22Rv1 (cell line): ENCODE data around the gene IGSF21.

Experiments used
- H3K27ac ChIP-seq: fragments of 450-650 bp; 2 replicates; pipeline ENCODE4 v1.5.1; 2017
- ZFX ChIP-seq: fragments of 450-650 bp; IDR thresholded peaks from 2 replicates; pipeline ENCODE4 v1.6.1; 2017; ENCODE audit warnings: antibody characterized with exemption, borderline replicate concordance
- TF ChIP-seq, protein P1 (sequence below): fragments of 450-650 bp; IDR thresholded peaks from 2 replicates; pipeline ENCODE4 v1.5.1; 2017; ENCODE audit warnings: mild to moderate bottlenecking

IGSF21 gene

DNA sequence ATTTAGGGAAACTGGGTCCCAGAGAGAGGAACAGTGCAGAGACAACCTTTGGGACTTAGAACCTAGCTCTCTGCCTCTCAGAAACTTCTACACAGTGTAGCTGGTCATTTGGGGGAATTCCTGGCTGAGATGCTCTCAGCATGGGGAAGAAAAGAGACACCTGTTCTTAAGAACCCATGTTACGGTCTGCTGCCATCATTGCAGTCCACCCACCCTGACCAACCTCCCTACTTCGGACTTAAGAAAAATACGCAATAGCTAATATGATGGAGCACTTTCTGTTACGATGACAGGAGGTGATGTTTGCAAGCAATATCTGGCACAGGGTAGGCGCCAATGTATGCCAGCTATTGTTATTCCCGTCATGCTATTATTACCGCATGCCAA is 177.9 kb downstream of the IGSF21 start:
- no peak overlapping the region for H3K27ac ChIP-seq
- TF ChIP-seq, protein P1, sequence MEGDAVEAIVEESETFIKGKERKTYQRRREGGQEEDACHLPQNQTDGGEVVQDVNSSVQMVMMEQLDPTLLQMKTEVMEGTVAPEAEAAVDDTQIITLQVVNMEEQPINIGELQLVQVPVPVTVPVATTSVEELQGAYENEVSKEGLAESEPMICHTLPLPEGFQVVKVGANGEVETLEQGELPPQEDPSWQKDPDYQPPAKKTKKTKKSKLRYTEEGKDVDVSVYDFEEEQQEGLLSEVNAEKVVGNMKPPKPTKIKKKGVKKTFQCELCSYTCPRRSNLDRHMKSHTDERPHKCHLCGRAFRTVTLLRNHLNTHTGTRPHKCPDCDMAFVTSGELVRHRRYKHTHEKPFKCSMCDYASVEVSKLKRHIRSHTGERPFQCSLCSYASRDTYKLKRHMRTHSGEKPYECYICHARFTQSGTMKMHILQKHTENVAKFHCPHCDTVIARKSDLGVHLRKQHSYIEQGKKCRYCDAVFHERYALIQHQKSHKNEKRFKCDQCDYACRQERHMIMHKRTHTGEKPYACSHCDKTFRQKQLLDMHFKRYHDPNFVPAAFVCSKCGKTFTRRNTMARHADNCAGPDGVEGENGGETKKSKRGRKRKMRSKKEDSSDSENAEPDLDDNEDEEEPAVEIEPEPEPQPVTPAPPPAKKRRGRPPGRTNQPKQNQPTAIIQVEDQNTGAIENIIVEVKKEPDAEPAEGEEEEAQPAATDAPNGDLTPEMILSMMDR = no peak
- no peak for TF ChIP-seq ZFX

DNA sequence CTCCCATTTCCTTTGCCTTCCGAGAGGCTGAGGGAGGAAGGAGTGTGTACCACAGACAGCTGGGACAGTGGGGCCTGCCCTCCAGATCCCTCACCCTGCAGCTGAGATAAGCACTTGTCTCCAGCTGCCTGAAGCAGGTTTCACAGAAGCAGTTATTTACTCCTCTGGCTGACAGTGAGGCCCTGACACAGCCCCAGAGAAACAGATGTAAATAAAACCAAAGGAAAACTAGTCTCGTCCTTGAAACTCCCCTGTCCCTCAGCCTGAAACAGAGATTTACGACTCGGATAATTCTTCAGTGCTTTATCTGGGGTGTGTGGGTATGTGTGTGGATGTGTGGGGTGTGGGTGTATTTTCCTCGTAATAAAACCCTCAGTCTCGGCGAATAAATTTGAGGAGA is 181.1 kb downstream of the IGSF21 start:
- no peak for TF ChIP-seq ZFX
- TF ChIP-seq, protein P1 = no peak
- no peak overlapping the region for H3K27ac ChIP-seq

DNA sequence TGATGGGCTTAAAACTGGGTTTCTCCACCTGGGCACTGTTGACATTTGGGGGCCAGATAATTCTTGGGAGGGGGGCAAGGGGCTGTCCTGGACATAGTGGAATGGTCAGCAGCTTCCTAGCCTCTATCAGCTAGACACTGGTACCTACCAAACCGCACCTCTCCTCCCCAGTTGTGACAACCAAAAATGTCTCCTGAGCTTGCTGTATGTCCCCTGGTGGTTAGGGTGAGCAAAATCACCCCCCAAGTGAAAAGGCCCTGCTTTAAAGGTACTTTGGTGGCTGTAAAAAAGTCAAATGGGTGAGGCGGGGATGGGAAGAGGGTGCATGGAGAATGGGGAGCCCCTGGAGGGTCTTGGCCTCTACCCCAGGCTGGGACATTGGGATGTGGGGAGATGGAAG is 182.0 kb downstream of the IGSF21 start:
- TF ChIP-seq, protein P1 = no peak
- no peak for TF ChIP-seq ZFX
- no peak overlapping the region for H3K27ac ChIP-seq

DNA sequence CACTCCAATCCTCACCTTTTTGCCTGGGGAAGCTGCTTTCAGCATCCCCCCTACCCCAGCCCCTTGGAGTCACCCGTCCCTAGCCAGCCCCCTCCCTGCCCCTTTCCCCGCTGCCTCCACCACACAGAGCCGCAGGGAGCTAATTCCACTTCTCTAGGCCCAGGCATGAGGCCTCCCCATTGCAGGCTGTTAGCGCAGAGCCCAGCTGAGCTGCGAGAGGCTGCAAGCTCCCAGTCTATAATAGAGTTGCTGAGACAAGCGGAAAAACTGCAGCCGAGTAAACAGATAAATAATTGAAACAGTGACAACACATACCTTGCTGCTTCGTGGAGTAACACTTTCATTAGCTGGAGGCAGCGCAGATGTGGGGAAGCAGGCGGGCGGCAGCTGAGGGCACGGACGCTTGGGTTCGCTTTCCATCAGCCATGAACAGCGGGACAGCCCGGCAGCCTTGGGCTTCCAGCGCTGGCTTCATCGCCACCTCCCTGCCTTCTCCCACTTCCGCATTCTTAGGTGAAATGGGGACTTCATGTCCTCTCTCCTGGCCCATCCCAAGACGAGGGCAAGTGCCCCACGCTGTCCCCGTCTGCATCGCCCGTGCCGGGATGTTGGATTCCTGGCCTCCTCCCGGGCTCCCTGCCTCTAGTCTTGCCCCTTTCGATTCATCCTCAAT is 183.3 kb downstream of the IGSF21 start:
- H3K27ac ChIP-seq = no peak overlapping the region
- TF ChIP-seq, protein P1 = no peak
- TF ChIP-seq ZFX = no peak

DNA sequence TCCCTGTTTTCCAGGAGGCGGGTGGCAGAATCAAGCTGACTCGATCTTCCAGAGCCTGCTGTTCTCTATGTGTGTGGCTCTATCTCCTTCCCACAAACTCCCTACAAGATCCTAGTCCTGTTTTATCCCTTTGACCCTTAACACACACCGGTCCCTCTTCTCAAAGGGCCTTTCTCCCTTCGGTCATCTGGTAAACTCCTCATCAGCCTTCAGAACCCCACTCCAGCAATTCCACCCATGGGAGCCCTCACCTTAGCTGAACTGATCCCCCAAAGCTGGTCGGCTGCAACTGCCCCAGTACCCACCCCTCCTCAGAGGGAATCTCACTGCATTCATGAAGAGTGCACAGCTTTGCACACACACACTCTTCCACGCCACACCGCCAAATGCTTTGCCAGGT is 184.9 kb downstream of the IGSF21 start:
- H3K27ac ChIP-seq = no peak overlapping the region
- no peak for TF ChIP-seq ZFX
- TF ChIP-seq, protein P1 = no peak

DNA sequence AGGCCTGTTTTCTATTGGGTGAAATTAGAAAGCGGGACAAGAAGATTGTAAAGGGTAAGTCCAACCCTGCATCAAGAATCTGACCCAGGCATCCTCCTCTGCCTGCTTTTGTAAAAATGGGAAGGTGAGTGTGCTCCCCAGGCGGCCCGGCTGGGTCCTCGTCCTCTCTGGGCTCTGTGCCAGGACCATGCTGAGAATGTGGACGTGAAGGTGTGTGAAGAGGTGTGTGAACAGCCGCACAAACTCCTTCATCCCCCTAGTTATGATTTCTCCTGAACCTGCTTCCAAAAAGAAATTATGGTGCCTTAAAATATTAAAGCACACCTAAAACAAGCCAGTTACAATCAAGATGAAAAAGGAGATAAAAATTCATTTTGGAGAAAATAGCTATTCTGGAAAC is 185.7 kb downstream of the IGSF21 start:
- H3K27ac ChIP-seq = no peak overlapping the region
- TF ChIP-seq, protein P1 = no peak
- TF ChIP-seq ZFX = no peak

DNA sequence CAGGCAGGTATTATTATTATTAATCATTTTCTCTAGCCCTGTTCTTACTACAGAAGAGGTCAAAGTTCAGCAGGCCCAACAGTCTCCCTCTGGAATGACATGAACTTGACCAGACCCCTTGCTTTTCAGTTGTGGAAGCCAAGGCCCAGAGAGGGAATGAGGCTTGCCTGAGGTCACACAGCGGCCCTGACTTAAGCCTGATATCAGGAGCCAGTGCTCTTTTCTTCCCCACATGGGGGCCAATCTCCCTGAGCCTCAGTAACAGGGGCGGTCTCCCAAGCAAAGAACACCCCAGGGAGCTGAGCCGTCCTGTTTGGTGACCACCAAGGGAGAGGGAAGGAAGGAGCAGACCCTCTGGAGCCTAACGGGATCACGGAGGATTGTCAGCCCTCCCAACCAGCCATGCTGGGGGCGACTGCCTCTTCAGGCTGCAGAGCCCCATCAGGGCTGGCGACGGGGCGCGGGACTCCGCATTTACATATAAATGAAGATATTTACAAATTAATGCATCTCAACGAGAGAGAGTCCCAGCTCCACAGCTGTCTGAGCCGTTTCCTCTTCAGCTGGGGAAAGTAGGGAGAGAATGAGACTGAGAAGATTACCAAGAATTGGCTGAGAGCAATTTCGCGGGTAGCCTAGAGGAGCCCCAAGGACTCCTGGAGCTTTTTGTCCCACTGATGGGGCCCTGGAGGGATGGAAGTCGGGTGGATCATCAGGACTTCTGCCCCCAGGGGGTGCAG is 187.0 kb downstream of the IGSF21 start:
- TF ChIP-seq, protein P1 = no peak
- H3K27ac ChIP-seq = no peak overlapping the region
